ENCODE measurements around the gene SNX25.
"Not testable (repeated sequence)": the region's sequence is repeated elsewhere in the genome, so short reads cannot be mapped to it uniquely, and the experiment has no call there.

Gene SNX25

GRCh38 chr4:185304944-185305690 is 95.7 kb downstream of the SNX25 start:
- H3K9ac ChIP-seq (ENCODE audit: low read depth, low read length) = peak overlapping the region; percentile 27
- H3K27ac ChIP-seq (ENCODE audit: low read depth, low read length) = peak overlapping the region; percentile 94
- no peaks in the 10 kb centered on the region for H3K9me3 ChIP-seq (ENCODE audit: control insufficient read depth, insufficient read depth, low read length)
- H3K4me3 ChIP-seq (ENCODE audit: low read depth, low read length) = no peak overlapping the region
- peaks cover 3% of the 10 kb centered on the region; the same call in 1 of the 2 replicates for H3K36me3 ChIP-seq (ENCODE audit: control insufficient read depth, insufficient read depth, low read length)
- no peaks in the 10 kb centered on the region for H3K27me3 ChIP-seq (ENCODE audit: control insufficient read depth, insufficient read depth, low read length)
- peaks cover 32% of the 10 kb centered on the region for H3K4me1 ChIP-seq (ENCODE audit: control insufficient read depth, insufficient read depth, low read length)

- peak overlapping the region; percentile 38 for H3K9ac ChIP-seq (ENCODE audit: low read depth, low read length)
- H3K9me3 ChIP-seq (ENCODE audit: control insufficient read depth, insufficient read depth, low read length) = no peaks in the 10 kb centered on the region
Observed at GRCh38 chr4:185305979-185306442, 96.6 kb downstream of the SNX25 start.

GRCh38 chr4:185307136-185307950 is 97.9 kb downstream of the SNX25 start:
- Histone ChIP-seq H3K36me3 (ENCODE audit: control insufficient read depth, insufficient read depth, low read length) (peaks cover 16% of the 10 kb centered on the region), H3K9ac (ENCODE audit: low read depth, low read length) (peak overlapping the region; percentile 38; the same call in 1 of the 2 replicates), H3K27ac (ENCODE audit: low read depth, low read length) (peak overlapping the region; percentile 94), H3K4me1 (ENCODE audit: control insufficient read depth, insufficient read depth, low read length) (peaks cover 32% of the 10 kb centered on the region), H3K4me3 (ENCODE audit: low read depth, low read length) (no peak overlapping the region), H3K27me3 (ENCODE audit: control insufficient read depth, insufficient read depth, low read length) (no peaks in the 10 kb centered on the region), H3K9me3 (ENCODE audit: control insufficient read depth, insufficient read depth, low read length) (no peaks in the 10 kb centered on the region)

More at GRCh38 chr4:185305979-185306442, 96.6 kb downstream of the SNX25 start:
- peak overlapping the region; percentile 94 for H3K27ac ChIP-seq (ENCODE audit: low read depth, low read length)
- H3K4me1 ChIP-seq (ENCODE audit: control insufficient read depth, insufficient read depth, low read length) = peaks cover 32% of the 10 kb centered on the region
- peaks cover 9% of the 10 kb centered on the region for H3K36me3 ChIP-seq (ENCODE audit: control insufficient read depth, insufficient read depth, low read length)
- H3K4me3 ChIP-seq (ENCODE audit: low read depth, low read length) = no peak overlapping the region
- no peaks in the 10 kb centered on the region for H3K27me3 ChIP-seq (ENCODE audit: control insufficient read depth, insufficient read depth, low read length)

- H3K9me3 ChIP-seq (ENCODE audit: control insufficient read depth, insufficient read depth, low read length) = no peaks in the 10 kb centered on the region
- H3K36me3 ChIP-seq (ENCODE audit: control insufficient read depth, insufficient read depth, low read length) = peaks cover 25% of the 10 kb centered on the region
- H3K27me3 ChIP-seq (ENCODE audit: control insufficient read depth, insufficient read depth, low read length) = no peaks in the 10 kb centered on the region
- H3K4me1 ChIP-seq (ENCODE audit: control insufficient read depth, insufficient read depth, low read length) = peaks cover 29% of the 10 kb centered on the region
- no peak overlapping the region for H3K9ac ChIP-seq (ENCODE audit: low read depth, low read length)
- no peak overlapping the region for H3K27ac ChIP-seq (ENCODE audit: low read depth, low read length)
- no peak overlapping the region for H3K4me3 ChIP-seq (ENCODE audit: low read depth, low read length)
Observed at GRCh38 chr4:185309770-185310169, 100.4 kb downstream of the SNX25 start.

- Histone ChIP-seq H3K4me1 (ENCODE audit: control insufficient read depth, insufficient read depth, low read length) (peaks cover 17% of the 10 kb centered on the region), H3K36me3 (ENCODE audit: control insufficient read depth, insufficient read depth, low read length) (peaks cover 25% of the 10 kb centered on the region), H3K4me3 (ENCODE audit: low read depth, low read length) (no peak overlapping the region), H3K27me3 (ENCODE audit: control insufficient read depth, insufficient read depth, low read length) (no peaks in the 10 kb centered on the region), H3K9ac (ENCODE audit: low read depth, low read length) (no peak overlapping the region), H3K9me3 (ENCODE audit: control insufficient read depth, insufficient read depth, low read length) (no peaks in the 10 kb centered on the region), H3K27ac (ENCODE audit: low read depth, low read length) (no peak overlapping the region)
Observed at GRCh38 chr4:185311113-185311888, 101.9 kb downstream of the SNX25 start.

- H3K4me3 ChIP-seq (ENCODE audit: low read depth, low read length) = no peak overlapping the region
- no peaks in the 10 kb centered on the region for H3K27me3 ChIP-seq (ENCODE audit: control insufficient read depth, insufficient read depth, low read length)
- H3K9me3 ChIP-seq (ENCODE audit: control insufficient read depth, insufficient read depth, low read length) = no peaks in the 10 kb centered on the region
- H3K9ac ChIP-seq (ENCODE audit: low read depth, low read length) = no peak overlapping the region
- no peak overlapping the region for H3K27ac ChIP-seq (ENCODE audit: low read depth, low read length)
- H3K36me3 ChIP-seq (ENCODE audit: control insufficient read depth, insufficient read depth, low read length) = peaks cover 25% of the 10 kb centered on the region
- peaks cover 3% of the 10 kb centered on the region; the same call in 1 of the 2 replicates for H3K4me1 ChIP-seq (ENCODE audit: control insufficient read depth, insufficient read depth, low read length)
Observed at GRCh38 chr4:185312699-185313098, 103.3 kb downstream of the SNX25 start.

GRCh38 chr4:185317462-185317861 is 108.1 kb downstream of the SNX25 start:
- H3K27me3 ChIP-seq (ENCODE audit: control insufficient read depth, insufficient read depth, low read length); H3K9me3 ChIP-seq (ENCODE audit: control insufficient read depth, insufficient read depth, low read length); H3K27ac ChIP-seq (ENCODE audit: low read depth, low read length); H3K9ac ChIP-seq (ENCODE audit: low read depth, low read length); H3K4me3 ChIP-seq (ENCODE audit: low read depth, low read length): not testable (repeated sequence)
- Histone ChIP-seq H3K36me3 (ENCODE audit: control insufficient read depth, insufficient read depth, low read length) (peaks cover 28% of the 10 kb centered on the region; the same call in 1 of the 2 replicates), H3K4me1 (ENCODE audit: control insufficient read depth, insufficient read depth, low read length) (peaks cover 12% of the 10 kb centered on the region)

- Histone ChIP-seq H3K4me3 (ENCODE audit: low read depth, low read length) (no peak overlapping the region), H3K4me1 (ENCODE audit: control insufficient read depth, insufficient read depth, low read length) (peaks cover 12% of the 10 kb centered on the region), H3K9ac (ENCODE audit: low read depth, low read length) (peak overlapping the region; percentile 70; the same call in 1 of the 2 replicates), H3K9me3 (ENCODE audit: control insufficient read depth, insufficient read depth, low read length) (peaks cover 3% of the 10 kb centered on the region; the same call in 1 of the 2 replicates), H3K27me3 (ENCODE audit: control insufficient read depth, insufficient read depth, low read length) (no peaks in the 10 kb centered on the region), H3K36me3 (ENCODE audit: control insufficient read depth, insufficient read depth, low read length) (peaks cover 28% of the 10 kb centered on the region; the same call in 1 of the 2 replicates), H3K27ac (ENCODE audit: low read depth, low read length) (peak overlapping the region; percentile 94)
Observed at GRCh38 chr4:185317880-185318279, 108.5 kb downstream of the SNX25 start.

- H3K36me3 ChIP-seq (ENCODE audit: control insufficient read depth, insufficient read depth, low read length) = peaks cover 28% of the 10 kb centered on the region
- peaks cover 12% of the 10 kb centered on the region for H3K4me1 ChIP-seq (ENCODE audit: control insufficient read depth, insufficient read depth, low read length)
- peak overlapping the region; percentile 70 for H3K9ac ChIP-seq (ENCODE audit: low read depth, low read length)
- peak overlapping the region; percentile 35 for H3K4me3 ChIP-seq (ENCODE audit: low read depth, low read length)
- H3K27me3 ChIP-seq (ENCODE audit: control insufficient read depth, insufficient read depth, low read length) = no peaks in the 10 kb centered on the region
- peaks cover 10% of the 10 kb centered on the region for H3K9me3 ChIP-seq (ENCODE audit: control insufficient read depth, insufficient read depth, low read length)
- peak overlapping the region; percentile 94 for H3K27ac ChIP-seq (ENCODE audit: low read depth, low read length)
Observed at GRCh38 chr4:185318679-185319078, 109.3 kb downstream of the SNX25 start.

GRCh38 chr4:185322803-185323202 is 113.4 kb downstream of the SNX25 start:
- Histone ChIP-seq H3K4me3 (ENCODE audit: low read depth, low read length) (no peak overlapping the region), H3K27ac (ENCODE audit: low read depth, low read length) (no peak overlapping the region), H3K4me1 (ENCODE audit: control insufficient read depth, insufficient read depth, low read length) (peaks cover 9% of the 10 kb centered on the region), H3K9ac (ENCODE audit: low read depth, low read length) (no peak overlapping the region), H3K27me3 (ENCODE audit: control insufficient read depth, insufficient read depth, low read length) (no peaks in the 10 kb centered on the region), H3K36me3 (ENCODE audit: control insufficient read depth, insufficient read depth, low read length) (peaks cover 32% of the 10 kb centered on the region), H3K9me3 (ENCODE audit: control insufficient read depth, insufficient read depth, low read length) (peaks cover 16% of the 10 kb centered on the region)
